HT1080 (cell line): Measurements from ENCODE around the gene PCDHB16. TPM values are rescaled to one million over a fixed set of nuclear protein-coding genes. Genes with fewer than 3 reads are reported as not detected.
"Not testable (repeated sequence)": the region's sequence is repeated elsewhere in the genome, so short reads cannot be mapped to it uniquely, and the experiment has no call there.

Source experiments
- DNase-seq: peaks from one replicate; pipeline ENCODE4 v3.0.0-alpha.2; 2015; ENCODE audit warnings: low read depth
- polyA plus RNA-seq, 2 experiments: library from polyadenylated mRNA; depleted of rRNA; stranded (reverse); fragments of >200 nt; gene quantifications; 2 replicates each; pipeline ENCODE4 v1.2.3, GENCODE V29; 2015
- total RNA-seq: library from RNA; depleted of rRNA; stranded (reverse); fragments of >200 nt; shearing (Covaris generic); gene quantifications from 2 replicates; pipeline ENCODE4 v1.2.3, GENCODE V29; 2014; rRNA removed

Gene PCDHB16
- 0.03 TPM in 1 of 2 replicates, not detected in the other for total RNA-seq
- polyA plus RNA-seq (2015; cell fraction: cytosol; rRNA removed): 0.03 and 0.05 TPM in 2 replicates
- 0.24 TPM in 2 replicates for polyA plus RNA-seq (2015; cell fraction: nucleus; rRNA removed)

DNA sequence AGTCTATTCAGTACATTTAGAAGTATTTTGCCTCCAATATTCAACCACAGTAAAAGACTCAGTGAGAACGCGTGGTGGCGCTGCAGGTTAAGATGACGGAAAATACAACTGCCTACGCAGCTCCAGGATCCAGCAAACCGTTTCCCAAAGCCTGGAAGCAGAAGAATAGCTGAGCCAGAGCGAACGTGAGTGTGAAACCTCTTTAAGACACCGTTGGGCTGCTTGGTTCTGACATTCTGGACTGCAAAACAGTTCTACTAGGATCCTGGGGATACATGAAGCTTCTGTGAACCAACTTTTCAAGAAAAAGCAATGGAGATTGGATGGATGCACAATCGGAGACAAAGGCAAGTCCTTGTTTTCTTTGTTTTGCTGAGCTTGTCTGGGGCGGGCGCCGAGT lies at the start of gene PCDHB16:
Gene PCDHB16, plus strand, starts transcription at position 140 of the 400 bp plus-strand sequence. Its CDS starts 173 bp downstream, at position 313.
- DNase-seq: peak; percentile 3

DNA sequence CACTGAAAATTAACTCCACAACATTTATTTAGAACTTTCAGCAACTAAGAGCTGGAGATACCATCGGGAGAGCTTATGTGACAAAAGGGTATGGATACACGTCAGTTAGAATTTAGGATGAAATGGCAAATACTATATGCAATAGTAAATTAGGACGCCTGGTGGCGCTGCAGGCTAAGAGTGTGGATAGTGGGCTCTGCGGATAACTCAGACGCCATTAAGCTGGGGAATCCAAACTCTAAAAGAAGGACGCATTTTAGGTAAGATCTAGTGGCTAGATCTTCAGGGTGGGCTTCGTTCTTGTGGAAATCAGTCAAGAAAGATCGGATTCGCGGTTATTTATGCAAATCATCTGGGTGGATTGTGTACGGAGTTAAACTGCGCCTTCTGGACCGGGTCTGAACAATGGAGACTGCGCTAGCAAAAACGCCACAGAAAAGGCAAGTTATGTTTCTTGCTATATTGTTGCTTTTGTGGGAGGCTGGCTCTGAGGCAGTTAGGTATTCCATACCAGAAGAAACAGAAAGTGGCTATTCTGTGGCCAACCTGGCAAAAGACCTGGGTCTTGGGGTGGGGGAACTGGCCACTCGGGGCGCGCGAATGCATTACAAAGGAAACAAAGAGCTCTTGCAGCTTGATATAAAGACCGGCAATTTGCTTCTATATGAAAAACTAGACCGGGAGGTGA lies 47.0 kb upstream of the PCDHB16 start, which contains the start of gene PCDHB5:
Gene PCDHB5, plus strand, starts transcription at position 177 of the 688 bp plus-strand sequence. Its CDS starts 229 bp downstream, at position 406.
- peak; percentile 35 for DNase-seq

DNA sequence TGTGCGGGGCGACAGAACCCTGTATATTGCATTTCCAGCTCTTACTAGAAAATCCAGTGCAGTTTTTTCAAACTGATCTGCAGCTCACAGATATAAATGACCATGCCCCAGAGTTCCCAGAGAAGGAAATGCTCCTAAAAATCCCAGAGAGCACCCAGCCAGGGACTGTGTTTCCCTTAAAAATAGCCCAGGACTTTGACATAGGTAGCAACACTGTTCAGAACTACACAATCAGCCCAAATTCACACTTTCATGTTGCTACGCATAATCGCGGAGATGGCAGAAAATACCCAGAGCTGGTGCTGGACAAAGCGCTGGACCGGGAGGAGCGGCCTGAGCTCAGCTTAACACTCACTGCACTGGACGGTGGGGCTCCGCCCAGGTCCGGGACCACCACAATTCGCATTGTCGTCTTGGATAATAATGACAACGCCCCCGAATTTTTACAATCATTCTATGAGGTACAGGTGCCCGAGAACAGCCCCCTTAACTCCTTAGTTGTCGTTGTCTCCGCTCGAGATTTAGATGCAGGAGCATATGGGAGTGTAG lies 46.4 kb upstream of the PCDHB16 start:
- DNase-seq: no peak

DNA sequence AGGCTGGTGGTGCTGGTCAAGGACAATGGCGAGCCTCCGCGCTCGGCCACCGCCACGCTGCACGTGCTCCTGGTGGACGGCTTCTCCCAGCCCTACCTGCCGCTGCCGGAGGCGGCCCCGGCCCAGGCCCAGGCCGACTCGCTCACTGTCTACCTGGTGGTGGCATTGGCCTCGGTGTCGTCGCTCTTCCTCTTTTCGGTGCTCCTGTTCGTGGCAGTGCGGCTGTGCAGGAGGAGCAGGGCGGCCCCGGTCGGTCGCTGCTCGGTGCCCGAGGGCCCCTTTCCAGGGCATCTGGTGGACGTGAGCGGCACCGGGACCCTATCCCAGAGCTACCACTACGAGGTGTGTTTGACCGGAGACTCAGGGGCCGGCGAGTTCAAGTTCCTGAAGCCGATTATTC lies 44.8 kb upstream of the PCDHB16 start:
- not testable (repeated sequence) for DNase-seq

DNA sequence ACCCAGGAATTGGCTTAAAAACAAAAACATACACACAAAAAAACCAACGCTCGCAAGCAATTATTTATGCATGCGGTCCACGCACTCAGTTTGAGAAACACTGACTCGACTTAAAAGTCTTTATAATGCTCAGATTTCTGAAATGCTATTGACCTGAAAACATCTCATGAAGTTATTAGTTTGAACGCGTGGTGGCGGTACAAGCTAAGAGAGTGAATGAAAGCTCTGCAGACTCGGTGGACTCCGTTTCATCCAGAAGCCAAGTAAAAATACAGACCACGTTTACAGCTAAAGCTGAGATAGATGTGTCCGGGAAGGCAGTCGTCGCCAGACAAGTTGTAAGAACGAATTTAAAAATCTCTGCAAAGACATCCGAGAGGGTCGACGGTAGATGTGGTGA lies 32.4 kb upstream of the PCDHB16 start, which contains the start of gene PCDHB6:
Gene PCDHB6, plus strand, starts transcription at position 246 of the 400 bp plus-strand sequence. CDS start 201 bp downstream, outside the sequence.
- DNase-seq: peak; percentile 11

DNA sequence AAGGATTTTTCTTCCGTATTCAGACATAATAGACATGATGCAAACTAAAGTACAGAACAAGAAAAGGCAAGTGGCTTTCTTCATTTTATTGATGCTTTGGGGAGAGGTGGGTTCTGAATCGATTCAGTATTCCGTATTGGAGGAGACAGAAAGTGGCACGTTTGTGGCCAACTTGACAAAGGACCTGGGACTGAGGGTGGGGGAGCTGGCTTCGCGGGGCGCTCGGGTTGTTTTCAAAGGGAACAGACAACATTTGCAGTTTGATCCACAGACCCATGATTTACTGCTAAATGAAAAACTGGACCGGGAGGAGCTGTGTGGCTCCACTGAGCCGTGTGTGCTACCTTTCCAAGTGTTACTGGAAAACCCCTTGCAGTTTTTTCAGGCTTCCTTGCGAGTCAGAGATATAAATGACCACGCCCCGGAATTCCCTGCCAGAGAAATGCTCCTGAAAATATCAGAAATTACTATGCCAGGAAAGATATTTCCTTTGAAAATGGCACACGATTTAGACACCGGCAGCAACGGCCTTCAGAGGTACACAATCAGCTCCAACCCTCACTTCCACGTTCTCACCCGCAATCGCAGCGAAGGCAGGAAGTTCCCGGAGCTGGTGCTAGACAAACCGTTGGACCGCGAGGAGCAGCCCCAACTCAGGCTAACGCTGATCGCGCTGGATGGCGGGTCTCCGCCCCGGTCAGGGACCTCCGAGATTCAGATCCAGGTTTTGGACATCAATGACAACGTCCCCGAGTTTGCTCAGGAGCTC lies 31.8 kb upstream of the PCDHB16 start:
- no peak for DNase-seq

DNA sequence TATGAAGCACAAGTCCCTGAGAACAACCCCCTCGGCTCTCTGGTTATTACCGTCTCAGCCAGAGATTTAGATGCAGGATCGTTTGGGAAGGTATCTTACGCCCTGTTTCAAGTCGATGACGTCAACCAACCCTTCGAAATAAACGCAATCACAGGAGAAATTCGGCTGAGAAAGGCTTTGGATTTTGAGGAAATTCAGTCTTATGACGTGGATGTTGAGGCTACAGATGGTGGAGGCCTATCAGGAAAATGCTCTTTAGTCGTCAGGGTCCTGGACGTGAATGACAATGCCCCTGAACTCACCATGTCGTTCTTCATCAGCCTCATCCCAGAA lies 31.2 kb upstream of the PCDHB16 start:
- DNase-seq: no peak

DNA sequence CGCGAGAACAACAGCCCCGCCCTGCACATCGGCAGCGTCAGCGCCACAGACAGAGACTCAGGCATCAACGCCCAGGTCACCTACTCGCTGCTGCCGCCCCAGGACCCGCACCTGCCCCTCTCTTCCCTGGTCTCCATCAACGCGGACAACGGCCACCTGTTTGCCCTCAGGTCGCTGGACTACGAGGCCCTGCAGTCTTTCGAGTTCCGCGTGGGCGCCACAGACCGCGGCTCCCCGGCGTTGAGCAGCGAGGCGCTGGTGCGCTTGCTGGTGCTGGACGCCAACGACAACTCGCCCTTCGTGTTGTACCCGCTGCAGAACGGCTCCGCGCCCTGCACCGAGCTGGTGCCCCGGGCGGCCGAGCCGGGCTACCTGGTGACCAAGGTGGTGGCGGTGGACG lies 30.6 kb upstream of the PCDHB16 start:
- DNase-seq: not testable (repeated sequence)

DNA sequence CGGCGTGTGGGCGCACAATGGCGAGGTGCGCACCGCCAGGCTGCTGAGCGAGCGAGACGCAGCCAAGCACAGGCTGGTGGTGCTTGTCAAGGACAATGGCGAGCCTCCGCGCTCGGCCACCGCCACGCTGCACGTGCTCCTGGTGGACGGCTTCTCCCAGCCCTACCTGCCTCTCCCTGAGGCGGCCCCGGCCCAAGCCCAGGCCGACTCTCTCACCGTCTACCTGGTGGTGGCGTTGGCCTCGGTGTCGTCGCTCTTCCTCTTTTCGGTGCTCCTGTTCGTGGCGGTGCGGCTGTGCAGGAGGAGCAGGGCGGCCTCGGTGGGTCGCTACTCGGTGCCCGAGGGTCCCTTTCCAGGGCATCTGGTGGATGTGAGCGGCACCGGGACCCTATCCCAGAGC lies 30.1 kb upstream of the PCDHB16 start:
- DNase-seq: not testable (repeated sequence)

DNA sequence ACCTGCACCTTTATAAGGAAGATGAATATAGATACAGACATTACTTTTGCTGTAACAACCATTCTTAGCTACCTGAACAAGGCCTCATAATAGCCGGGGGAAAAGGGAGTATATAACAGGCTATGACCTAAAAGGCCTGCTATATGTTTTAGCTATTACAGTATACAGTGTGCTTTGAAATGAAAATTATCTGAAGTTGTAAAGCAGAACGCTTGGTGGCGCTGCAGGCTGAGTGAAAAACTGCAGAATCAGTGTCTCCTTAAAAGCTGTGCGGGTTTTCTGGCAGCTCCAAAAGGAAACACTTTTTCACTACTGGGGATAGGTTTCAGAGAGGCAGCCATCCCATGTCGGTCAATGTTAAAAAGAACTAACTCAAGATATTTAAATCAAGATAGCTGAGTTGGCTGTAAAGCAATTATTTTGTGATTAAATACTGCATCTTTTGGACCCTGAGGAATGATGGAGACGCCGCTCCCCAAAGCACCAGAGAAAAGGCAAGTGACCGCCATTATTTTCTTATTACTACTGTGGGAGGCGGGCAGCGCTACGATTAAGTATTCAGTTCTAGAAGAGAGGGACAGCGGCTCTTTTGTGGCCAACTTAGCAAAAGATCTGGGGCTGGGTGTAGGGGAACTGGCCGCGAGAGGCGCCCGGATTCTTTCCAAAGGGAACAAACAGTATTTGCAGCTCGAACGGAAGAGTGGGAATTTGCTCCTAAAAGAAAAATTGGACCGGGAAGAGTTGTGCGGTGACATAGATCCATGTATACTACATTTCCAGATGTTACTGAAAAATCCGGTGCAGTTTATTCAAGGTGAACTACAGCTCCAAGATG lies 26.4 kb upstream of the PCDHB16 start:
- no peak for DNase-seq

DNA sequence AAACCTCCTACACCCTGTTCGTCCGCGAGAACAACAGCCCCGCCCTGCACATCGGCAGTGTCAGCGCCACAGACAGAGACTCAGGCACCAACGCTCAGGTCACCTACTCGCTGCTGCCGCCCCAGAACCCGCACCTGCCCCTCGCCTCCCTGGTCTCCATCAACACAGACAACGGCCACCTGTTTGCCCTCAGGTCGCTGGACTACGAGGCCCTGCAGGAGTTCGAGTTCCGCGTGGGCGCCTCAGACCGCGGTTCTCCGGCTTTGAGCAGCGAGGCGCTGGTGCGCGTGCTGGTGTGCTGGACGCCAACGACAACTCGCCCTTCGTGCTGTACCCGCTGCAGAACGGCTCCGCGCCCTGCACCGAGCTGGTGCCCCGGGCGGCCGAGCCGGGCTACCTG lies 24.8 kb upstream of the PCDHB16 start:
- not testable (repeated sequence) for DNase-seq

DNA sequence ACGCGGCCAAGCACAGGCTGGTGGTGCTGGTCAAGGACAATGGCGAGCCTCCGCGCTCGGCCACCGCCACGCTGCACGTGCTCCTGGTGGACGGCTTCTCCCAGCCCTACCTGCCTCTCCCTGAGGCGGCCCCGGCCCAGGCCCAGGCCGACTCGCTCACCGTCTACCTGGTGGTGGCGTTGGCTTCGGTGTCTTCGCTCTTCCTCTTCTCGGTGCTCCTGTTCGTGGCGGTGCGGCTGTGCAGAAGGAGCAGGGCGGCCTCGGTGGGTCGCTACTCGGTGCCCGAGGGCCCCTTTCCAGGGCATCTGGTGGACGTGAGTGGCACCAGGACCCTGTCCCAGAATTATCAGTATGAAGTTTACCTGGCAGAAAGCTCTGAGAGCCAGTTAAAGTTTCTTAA lies 24.3 kb upstream of the PCDHB16 start:
- DNase-seq: not testable (repeated sequence)

DNA sequence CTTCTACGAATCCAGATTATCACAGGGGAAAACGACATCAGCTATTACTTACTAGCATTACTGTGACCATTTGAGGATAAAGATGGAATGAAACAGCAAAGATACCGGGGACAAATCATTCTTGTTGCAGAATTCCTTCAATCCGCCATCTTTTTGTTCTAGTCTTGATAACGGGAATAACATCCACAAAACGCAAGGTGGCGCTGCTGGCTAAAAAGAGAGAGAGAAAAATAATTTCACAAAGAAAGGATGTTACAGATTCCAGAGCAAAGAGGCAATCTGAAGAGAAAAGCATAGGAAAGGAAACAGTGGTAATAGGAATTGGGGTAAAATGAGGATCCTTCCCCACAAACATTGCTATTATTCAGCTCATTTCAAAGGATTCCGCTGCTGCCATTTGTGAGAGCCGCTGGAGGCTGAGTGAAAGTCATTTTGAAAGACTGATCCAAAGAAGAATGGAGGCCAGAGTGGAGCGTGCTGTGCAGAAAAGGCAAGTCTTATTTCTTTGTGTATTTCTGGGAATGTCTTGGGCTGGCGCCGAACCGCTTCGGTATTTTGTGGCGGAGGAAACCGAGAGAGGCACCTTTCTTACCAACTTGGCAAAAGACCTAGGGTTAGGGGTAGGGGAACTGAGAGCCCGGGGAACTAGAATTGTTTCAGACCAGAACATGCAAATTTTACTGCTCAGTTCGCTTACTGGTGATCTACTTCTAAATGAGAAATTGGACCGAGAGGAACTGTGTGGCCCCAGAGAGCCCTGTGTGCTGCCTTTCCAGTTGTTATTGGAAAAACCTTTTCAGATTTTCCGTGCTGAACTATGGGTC lies 9.6 kb upstream of the PCDHB16 start, which contains the start of gene PCDHB7:
Gene PCDHB7, plus strand, starts transcription at position 264 of the 824 bp plus-strand sequence. Its CDS starts 192 bp downstream, at position 456.
- no peak for DNase-seq

DNA sequence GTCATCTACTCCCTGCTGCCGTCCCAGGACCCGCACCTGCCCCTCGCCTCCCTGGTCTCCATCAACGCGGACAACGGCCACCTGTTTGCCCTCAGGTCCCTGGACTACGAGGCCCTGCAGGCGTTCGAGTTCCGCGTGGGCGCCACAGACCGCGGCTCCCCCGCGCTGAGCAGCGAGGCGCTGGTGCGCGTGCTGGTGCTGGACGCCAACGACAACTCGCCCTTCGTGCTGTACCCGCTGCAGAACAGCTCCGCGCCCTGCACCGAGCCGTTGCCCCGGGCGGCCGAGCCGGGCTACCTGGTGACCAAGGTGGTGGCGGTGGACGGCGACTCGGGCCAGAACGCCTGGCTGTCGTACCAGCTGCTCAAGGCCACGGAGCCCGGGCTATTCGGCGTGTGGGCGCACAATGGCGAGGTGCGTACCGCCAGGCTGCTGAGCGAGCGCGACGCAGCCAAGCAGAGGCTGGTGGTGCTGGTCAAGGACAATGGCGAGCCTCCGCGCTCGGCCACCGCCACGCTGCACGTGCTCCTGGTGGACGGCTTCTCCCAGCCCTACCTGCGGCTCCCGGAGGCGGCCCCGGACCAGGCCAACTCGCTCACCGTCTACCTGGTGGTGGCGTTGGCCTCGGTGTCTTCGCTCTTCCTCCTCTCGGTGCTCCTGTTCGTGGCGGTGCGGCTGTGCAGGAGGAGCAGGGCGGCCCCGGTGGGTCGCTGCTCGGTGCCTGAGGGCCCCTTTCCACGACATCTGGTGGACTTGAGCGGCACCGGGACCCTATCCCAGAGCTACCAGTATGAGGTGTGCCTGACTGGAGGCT lies 7.7 kb upstream of the PCDHB16 start:
- not testable (repeated sequence) for DNase-seq

DNA sequence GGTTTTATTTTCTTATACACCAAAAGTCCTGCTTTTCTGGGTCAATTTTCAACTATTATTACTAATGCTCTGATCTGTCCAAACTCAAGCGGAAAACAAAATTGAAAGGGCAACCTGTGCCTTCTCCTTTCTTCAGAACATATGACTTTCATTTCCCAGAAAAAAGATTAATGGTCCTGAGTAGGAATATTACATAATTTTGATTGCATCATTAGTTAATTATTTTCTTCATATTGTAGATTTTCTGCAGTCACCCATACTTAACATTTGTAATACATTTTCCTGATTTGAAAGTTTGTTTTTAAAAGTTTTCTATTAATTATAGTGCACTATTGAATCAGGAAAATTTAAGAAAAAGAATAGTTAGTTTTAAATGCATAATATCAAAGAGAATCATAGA lies 6.3 kb upstream of the PCDHB16 start:
- DNase-seq: no peak

DNA sequence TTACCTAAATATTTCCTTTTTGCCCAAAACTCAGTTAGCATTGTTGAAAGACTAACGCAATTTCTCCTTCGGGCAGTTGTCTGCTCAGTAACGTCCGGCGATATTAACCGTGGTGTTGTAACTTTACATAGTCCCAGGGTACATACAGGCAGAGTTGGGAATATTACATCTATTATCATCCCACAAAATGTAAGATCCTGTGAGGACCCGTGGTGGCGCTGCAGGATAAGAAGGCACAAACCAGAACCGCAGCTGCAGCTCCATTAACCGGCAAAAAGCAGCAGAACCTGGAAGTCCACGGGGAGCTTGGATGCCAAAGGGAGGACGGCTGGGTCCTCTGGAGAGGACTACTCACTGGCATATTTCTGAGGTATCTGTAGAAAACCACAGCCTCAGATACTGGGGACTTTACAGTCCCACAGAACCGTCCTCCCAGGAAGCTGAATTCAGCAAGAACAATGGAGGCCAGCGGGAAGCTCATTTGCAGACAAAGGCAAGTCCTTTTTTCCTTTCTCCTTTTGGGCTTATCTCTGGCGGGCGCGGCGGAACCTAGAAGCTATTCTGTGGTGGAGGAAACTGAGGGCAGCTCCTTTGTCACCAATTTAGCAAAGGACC lies 4.5 kb upstream of the PCDHB16 start, which contains the start of gene PCDHB8:
Gene PCDHB8, plus strand, starts transcription at position 214 of the 615 bp plus-strand sequence. Its CDS starts 245 bp downstream, at position 459.
- DNase-seq: peak; percentile 11

DNA sequence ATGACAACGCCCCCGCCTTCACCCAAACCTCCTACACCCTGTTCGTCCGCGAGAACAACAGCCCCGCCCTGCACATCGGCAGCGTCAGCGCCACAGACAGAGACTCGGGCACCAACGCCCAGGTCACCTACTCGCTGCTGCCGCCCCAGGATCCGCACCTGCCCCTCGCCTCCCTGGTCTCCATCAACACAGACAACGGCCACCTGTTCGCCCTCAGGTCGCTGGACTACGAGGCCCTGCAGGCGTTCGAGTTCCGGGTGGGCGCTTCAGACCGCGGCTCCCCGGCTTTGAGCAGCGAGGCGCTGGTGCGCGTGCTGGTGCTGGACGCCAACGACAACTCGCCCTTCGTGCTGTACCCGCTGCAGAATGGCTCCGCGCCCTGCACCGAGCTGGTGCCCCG lies 2.8 kb upstream of the PCDHB16 start:
- not testable (repeated sequence) for DNase-seq

DNA sequence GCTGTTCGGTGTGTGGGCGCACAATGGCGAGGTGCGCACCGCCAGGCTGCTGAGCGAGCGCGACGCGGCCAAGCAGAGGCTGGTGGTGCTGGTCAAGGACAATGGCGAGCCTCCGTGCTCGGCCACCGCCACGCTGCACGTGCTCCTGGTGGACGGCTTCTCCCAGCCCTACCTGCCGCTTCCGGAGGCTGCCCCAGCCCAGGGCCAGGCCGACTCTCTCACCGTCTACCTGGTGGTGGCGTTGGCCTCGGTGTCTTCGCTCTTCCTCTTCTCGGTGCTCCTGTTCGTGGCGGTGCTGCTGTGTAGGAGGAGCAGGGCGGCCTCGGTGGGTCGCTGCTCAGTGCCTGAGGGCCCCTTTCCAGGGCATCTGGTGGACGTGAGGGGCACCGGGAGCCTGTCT lies 2.3 kb upstream of the PCDHB16 start:
- not testable (repeated sequence) for DNase-seq
